ENCODE measurements around the gene C6orf47. TPM values are rescaled to one million over a fixed set of nuclear protein-coding genes. Genes with fewer than 3 reads are reported as not detected.

Gene C6orf47
- polyA plus RNA-seq, 2 donors: 20.6 to 21.1 TPM

DNA sequence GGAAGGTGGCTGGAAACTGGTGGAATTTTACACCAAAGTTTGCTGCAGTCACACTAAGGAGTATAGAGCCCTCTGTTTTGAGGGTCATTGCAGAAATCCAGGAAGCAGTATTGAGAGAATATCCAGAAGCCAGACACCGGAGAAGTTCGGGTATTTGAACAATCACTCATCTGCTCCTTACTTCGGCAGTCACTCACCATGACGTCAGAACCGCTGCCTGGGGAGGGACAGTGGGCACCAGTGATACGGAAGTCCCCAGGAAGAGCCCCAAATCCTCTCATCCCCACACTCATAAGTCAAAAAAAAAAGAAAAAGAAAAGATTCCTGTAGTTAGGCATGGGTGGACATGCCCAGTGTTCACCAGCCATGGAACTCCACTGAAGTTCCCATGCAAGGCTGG is 16.3 kb upstream of the C6orf47 start:
- peaks cover 0 to 3% of the 10 kb centered on the region in 2 donors for H3K4me1 ChIP-seq (ENCODE audit: control insufficient read depth in 2 of 2, insufficient read depth in 2 of 2, low read length in 1 of 2)
- no peak overlapping the region for H3K27ac ChIP-seq (ENCODE audit: low read depth in 2 of 2, low read length in 1 of 2)
- H3K36me3 ChIP-seq (ENCODE audit: control insufficient read depth in 2 of 2, insufficient read depth in 2 of 2, low read length in 1 of 2): peaks cover 0 to 5% of the 10 kb centered on the region in 2 donors
- no peak overlapping the region for H3K4me3 ChIP-seq (ENCODE audit: low read depth in 1 of 2, low read length in 2 of 2)
- H3K9me3 ChIP-seq (ENCODE audit: control insufficient read depth in 2 of 2, insufficient read depth in 1 of 2, low read depth in 1 of 2, low read length in 1 of 2): no peaks in the 10 kb centered on the region
- 52 to 66% methylated on average over 6 of the region's 6 CpGs for WGBS, 2 donors
- no peaks in the 10 kb centered on the region for H3K27me3 ChIP-seq (ENCODE audit: control insufficient read depth in 1 of 2, insufficient read depth in 2 of 2, low read length in 2 of 2)

GRCh38 chr6:31676322-31676903 is 15.8 kb upstream of the C6orf47 start:
- Histone ChIP-seq H3K27ac (ENCODE audit: low read depth in 2 of 2, low read length in 1 of 2) (no peak overlapping the region), H3K4me1 (ENCODE audit: control insufficient read depth in 2 of 2, insufficient read depth in 2 of 2, low read length in 1 of 2) (peaks cover 0 to 3% of the 10 kb centered on the region in 2 donors), H3K27me3 (ENCODE audit: control insufficient read depth in 1 of 2, insufficient read depth in 2 of 2, low read length in 2 of 2) (no peaks in the 10 kb centered on the region), H3K4me3 (ENCODE audit: low read depth in 1 of 2, low read length in 2 of 2) (no peak overlapping the region), H3K36me3 (ENCODE audit: control insufficient read depth in 2 of 2, insufficient read depth in 2 of 2, low read length in 1 of 2) (peaks cover 0 to 9% of the 10 kb centered on the region in 2 donors), H3K9me3 (ENCODE audit: control insufficient read depth in 2 of 2, insufficient read depth in 1 of 2, low read depth in 1 of 2, low read length in 1 of 2) (no peaks in the 10 kb centered on the region)
- 79 to 83% methylated on average over 4 of the region's 4 CpGs for WGBS, 2 donors

DNA sequence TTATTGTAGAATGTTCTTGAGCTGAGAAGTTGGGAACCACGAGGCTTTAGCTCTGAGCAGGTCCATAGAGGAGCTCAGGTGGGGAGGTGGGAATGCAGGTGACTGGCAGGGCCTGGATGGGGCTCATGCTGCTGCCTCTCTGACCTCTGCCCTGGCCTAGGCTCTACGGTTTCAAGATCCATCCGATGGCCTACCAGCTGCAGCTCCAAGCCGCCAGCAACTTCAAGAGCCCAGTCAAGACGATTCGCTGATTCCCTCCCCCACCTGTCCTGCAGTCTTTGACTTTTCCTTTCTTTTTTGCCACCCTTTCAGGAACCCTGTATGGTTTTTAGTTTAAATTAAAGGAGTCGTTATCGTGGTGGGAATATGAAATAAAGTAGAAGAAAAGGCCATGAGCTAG is 9.1 kb upstream of the C6orf47 start, which contains the start of gene LY6G5B:
TSS of gene LY6G5B (plus strand) at position 301 of the 400 bp plus-strand sequence. CDS start 975 bp downstream, outside the sequence.
- Histone ChIP-seq H3K27me3 (ENCODE audit: control insufficient read depth in 1 of 2, insufficient read depth in 2 of 2, low read length in 2 of 2) (no peaks in the 10 kb centered on the region), H3K36me3 (ENCODE audit: control insufficient read depth in 2 of 2, insufficient read depth in 2 of 2, low read length in 1 of 2) (peaks cover 28 to 45% of the 10 kb centered on the region in 2 donors), H3K9me3 (ENCODE audit: control insufficient read depth in 2 of 2, insufficient read depth in 1 of 2, low read depth in 1 of 2, low read length in 1 of 2) (no peaks in the 10 kb centered on the region), H3K4me3 (ENCODE audit: low read depth in 1 of 2, low read length in 2 of 2) (no peak within 1 kb of the TSS), H3K27ac (ENCODE audit: low read depth in 2 of 2, low read length in 1 of 2) (no peak within 1 kb of the TSS), H3K4me1 (ENCODE audit: control insufficient read depth in 2 of 2, insufficient read depth in 2 of 2, low read length in 1 of 2) (peaks cover 2 to 7% of the 10 kb centered on the region in 2 donors)
- WGBS, 2 donors: 84 to 87% methylated on average over 8 of the region's 8 CpGs

DNA sequence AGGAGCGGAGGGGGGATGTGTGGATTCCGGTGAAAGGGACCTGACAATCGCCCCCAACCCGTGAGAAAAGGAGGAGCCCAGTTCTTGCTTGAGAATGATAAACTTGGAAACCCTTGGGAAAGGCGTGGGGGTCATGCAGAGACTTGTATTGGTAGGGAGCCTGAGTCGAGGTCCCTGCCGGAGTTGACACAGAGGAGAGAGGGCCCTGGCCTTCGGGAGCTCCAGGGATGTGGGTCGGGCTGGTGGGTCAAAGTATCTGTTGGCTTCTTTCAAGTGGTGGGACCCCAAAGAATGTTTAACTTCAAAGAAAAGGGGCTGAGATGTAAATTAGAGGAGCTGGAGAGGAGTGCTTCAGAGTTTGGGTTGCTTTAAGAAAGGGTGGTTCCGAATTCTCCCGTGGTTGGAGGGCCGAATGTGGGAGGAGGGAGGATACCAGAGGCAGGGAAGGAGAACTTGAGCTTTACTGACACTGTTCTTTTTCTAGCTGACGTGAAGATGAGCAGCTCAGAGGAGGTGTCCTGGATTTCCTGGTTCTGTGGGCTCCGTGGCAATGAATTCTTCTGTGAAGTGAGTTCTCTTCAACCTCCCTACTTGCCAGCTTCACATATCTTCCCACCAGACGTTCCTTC is 5.9 kb upstream of the C6orf47 start:
- WGBS, 2 donors: 3% methylated on average over 15 of the region's 15 CpGs
- Histone ChIP-seq H3K4me3 (ENCODE audit: low read depth in 1 of 2, low read length in 2 of 2) (peak overlapping the region; percentile 95 to 98), H3K27me3 (ENCODE audit: control insufficient read depth in 1 of 2, insufficient read depth in 2 of 2, low read length in 2 of 2) (no peaks in the 10 kb centered on the region), H3K4me1 (ENCODE audit: control insufficient read depth in 2 of 2, insufficient read depth in 2 of 2, low read length in 1 of 2) (peaks cover 5 to 15% of the 10 kb centered on the region in 2 donors), H3K27ac (ENCODE audit: low read depth in 2 of 2, low read length in 1 of 2) (peak overlapping the region; percentile 99 to 100), H3K36me3 (ENCODE audit: control insufficient read depth in 2 of 2, insufficient read depth in 2 of 2, low read length in 1 of 2) (peaks cover 28 to 40% of the 10 kb centered on the region in 2 donors), H3K9me3 (ENCODE audit: control insufficient read depth in 2 of 2, insufficient read depth in 1 of 2, low read depth in 1 of 2, low read length in 1 of 2) (no peaks in the 10 kb centered on the region)

DNA sequence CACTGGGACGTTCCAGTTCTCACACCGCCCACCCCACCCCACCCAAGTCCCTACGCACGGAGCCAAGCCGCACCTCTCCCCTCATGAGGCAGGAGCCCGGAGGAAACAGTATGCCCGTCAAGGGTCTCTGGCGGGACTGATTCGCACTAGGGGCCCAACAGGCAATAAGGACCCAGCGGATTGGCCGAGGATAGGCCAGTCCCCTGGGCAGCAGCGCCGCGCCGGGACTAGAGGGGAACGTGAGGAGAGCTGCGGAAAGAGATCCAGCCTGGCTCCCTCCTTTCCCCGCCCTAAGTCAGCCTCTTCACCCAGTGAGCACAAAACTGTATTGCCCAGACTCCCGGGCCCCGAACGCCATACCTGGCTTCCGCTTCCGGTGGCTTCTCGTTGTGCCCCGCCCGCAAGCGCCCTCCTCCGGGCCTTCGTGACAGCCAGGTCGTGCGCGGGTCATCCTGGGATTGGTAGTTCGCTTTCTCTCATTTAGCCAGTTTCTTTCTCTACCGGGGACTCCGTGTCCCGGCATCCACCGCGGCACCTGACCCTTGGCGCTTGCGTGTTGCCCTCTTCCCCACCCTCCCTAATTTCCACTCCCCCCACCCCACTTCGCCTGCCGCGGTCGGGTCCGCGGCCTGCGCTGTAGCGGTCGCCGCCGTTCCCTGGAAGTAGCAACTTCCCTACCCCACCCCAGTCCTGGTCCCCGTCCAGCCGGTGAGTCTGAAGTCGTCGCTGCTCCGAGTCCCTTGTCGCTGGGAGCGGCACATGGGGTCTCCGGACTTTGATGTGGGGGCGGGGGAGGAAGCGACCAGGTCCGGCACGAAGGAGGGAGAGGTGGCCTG is 5.1 kb upstream of the C6orf47 start, which contains the start of gene CSNK2B:
TSS of gene CSNK2B (plus strand) at position 580 of the 836 bp plus-strand sequence. CDS start 752 bp downstream, outside the sequence.
- 0% methylated on average over 63 of the region's 63 CpGs for WGBS, 2 donors
- H3K4me3 ChIP-seq (ENCODE audit: low read depth in 1 of 2, low read length in 2 of 2): peak within 1 kb of the TSS; percentile 95 to 98
- peaks cover 23 to 33% of the 10 kb centered on the region in 2 donors for H3K36me3 ChIP-seq (ENCODE audit: control insufficient read depth in 2 of 2, insufficient read depth in 2 of 2, low read length in 1 of 2)
- H3K27me3 ChIP-seq (ENCODE audit: control insufficient read depth in 1 of 2, insufficient read depth in 2 of 2, low read length in 2 of 2): no peaks in the 10 kb centered on the region
- H3K4me1 ChIP-seq (ENCODE audit: control insufficient read depth in 2 of 2, insufficient read depth in 2 of 2, low read length in 1 of 2): peaks cover 5 to 15% of the 10 kb centered on the region in 2 donors
- no peaks in the 10 kb centered on the region for H3K9me3 ChIP-seq (ENCODE audit: control insufficient read depth in 2 of 2, insufficient read depth in 1 of 2, low read depth in 1 of 2, low read length in 1 of 2)
- H3K27ac ChIP-seq (ENCODE audit: low read depth in 2 of 2, low read length in 1 of 2): peak within 1 kb of the TSS; percentile 99 to 100

GRCh38 chr6:31664790-31665500 is 4.4 kb upstream of the C6orf47 start, which contains the start of gene GPANK1:
GPANK1 (minus strand) TSS chr6:31664997; CDS start chr6:31664478, 519 bp downstream.
- Histone ChIP-seq H3K36me3 (ENCODE audit: control insufficient read depth in 2 of 2, insufficient read depth in 2 of 2, low read length in 1 of 2) (peaks cover 19 to 28% of the 10 kb centered on the region in 2 donors), H3K4me1 (ENCODE audit: control insufficient read depth in 2 of 2, insufficient read depth in 2 of 2, low read length in 1 of 2) (peaks cover 5 to 15% of the 10 kb centered on the region in 2 donors), H3K27me3 (ENCODE audit: control insufficient read depth in 1 of 2, insufficient read depth in 2 of 2, low read length in 2 of 2) (no peaks in the 10 kb centered on the region), H3K27ac (ENCODE audit: low read depth in 2 of 2, low read length in 1 of 2) (peak within 1 kb of the TSS; percentile 99 to 100), H3K9me3 (ENCODE audit: control insufficient read depth in 2 of 2, insufficient read depth in 1 of 2, low read depth in 1 of 2, low read length in 1 of 2) (no peaks in the 10 kb centered on the region), H3K4me3 (ENCODE audit: low read depth in 1 of 2, low read length in 2 of 2) (peak within 1 kb of the TSS; percentile 95 to 98)
- WGBS, 2 donors: 0% methylated on average over 39 of the region's 39 CpGs

DNA sequence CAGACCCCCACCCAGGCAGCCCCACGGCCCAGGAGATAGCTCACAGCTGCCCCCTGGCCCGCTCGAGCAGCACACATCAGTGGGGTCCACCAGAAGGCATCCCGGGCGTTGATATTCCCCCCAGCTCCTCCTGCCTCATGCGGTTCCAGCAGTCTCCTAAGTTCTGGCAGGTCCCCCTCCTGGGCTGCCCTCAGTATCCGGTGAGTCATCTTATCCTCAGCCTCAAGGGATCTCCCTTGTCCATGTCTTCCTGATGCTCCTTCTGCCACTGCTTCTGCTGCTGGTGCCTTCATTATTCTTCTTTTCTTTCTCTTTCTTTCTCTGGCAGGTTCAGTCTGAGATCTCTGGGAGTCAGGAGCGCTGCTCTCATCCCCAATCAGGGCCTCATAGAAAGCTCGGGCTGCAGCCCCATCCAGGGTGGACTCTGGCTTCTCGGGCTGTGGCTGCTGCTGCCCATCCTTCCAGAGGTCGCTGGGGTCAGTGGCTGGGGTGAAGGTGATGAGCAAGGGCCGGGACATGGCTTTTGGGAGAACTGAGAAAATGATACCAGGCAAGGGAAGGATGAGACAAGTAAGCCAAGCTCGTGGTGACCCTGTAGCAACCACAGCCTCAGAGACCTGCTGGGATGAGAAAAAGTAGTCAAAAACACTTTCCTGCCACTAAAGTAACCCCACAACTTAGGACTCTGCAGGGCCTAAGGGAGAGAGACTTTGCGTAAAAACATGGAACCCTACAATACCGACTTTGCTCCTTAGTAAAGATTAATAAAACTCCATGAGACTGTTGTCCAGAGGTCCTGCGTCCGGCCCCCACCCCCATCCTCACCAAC is 3.6 kb upstream of the C6orf47 start:
- peaks cover 10 to 21% of the 10 kb centered on the region in 2 donors for H3K4me1 ChIP-seq (ENCODE audit: control insufficient read depth in 2 of 2, insufficient read depth in 2 of 2, low read length in 1 of 2)
- H3K9me3 ChIP-seq (ENCODE audit: control insufficient read depth in 2 of 2, insufficient read depth in 1 of 2, low read depth in 1 of 2, low read length in 1 of 2): no peaks in the 10 kb centered on the region
- WGBS, 2 donors: 11 to 15% methylated on average over 17 of the region's 17 CpGs
- peaks cover 11 to 22% of the 10 kb centered on the region in 2 donors for H3K36me3 ChIP-seq (ENCODE audit: control insufficient read depth in 2 of 2, insufficient read depth in 2 of 2, low read length in 1 of 2)
- no peaks in the 10 kb centered on the region for H3K27me3 ChIP-seq (ENCODE audit: control insufficient read depth in 1 of 2, insufficient read depth in 2 of 2, low read length in 2 of 2)
- H3K27ac ChIP-seq (ENCODE audit: low read depth in 2 of 2, low read length in 1 of 2): peak overlapping the region; percentile 99 to 100
- peak overlapping the region; percentile 95 to 98 for H3K4me3 ChIP-seq (ENCODE audit: low read depth in 1 of 2, low read length in 2 of 2)

DNA sequence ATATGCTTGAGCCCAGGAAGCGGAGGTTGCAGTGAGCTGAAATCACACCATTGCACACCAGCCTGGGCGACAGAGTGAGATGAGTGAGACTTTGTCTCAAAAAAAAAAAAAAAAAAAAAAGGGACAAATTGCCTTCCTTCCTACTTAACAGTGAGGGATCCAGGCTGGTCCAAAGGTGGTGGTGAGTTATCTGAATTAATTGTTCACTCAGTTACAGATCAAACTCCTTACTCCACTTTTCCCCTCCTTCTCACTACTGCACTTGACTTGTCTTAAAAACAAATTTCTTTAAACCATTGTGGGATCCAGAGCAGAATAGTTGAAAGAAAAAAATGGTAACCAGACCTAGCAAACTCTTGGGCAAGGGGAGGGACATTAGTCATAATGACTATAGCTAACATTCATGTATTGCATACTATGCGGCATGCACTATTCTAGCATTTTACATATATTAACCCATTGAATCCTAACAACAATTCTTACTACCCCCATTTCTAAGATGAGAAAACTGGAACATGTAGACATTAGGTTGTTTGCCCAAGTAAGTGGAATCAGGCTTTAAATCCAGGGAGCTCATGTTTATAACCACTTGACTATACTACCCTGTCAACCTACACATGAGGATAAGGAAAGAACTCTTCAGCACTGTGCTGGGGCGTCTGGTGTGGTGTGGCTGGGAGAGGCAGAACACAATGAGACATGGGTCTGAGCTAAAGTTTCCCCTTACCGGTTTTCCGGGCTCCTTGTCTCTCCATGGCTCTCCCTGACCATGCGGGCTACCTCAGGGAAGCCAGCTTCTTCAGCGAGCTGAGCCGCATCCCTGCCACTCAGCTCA is 2.8 kb upstream of the C6orf47 start:
- H3K4me1 ChIP-seq (ENCODE audit: control insufficient read depth in 2 of 2, insufficient read depth in 2 of 2, low read length in 1 of 2): peaks cover 13 to 25% of the 10 kb centered on the region in 2 donors
- H3K9me3 ChIP-seq (ENCODE audit: control insufficient read depth in 2 of 2, insufficient read depth in 1 of 2, low read depth in 1 of 2, low read length in 1 of 2): no peaks in the 10 kb centered on the region
- WGBS, 2 donors: 48 to 51% methylated on average over 9 of the region's 9 CpGs
- H3K27ac ChIP-seq (ENCODE audit: low read depth in 2 of 2, low read length in 1 of 2): peak overlapping the region; percentile 99 to 100
- no peaks in the 10 kb centered on the region for H3K27me3 ChIP-seq (ENCODE audit: control insufficient read depth in 1 of 2, insufficient read depth in 2 of 2, low read length in 2 of 2)
- peaks cover 4 to 16% of the 10 kb centered on the region in 2 donors for H3K36me3 ChIP-seq (ENCODE audit: control insufficient read depth in 2 of 2, insufficient read depth in 2 of 2, low read length in 1 of 2)
- peak overlapping the region in 1 of 2 donors; percentile 98 for H3K4me3 ChIP-seq (ENCODE audit: low read depth in 1 of 2, low read length in 2 of 2)
